Left ventricle myocardium inferior (tissue), 1 donor: Measurements from ENCODE around the gene AP5S1. TPM values are rescaled to one million over a fixed set of nuclear protein-coding genes. Genes with fewer than 3 reads are reported as not detected.

Experiments
- DNase-seq: peaks from one replicate; pipeline ENCODE4 v3.0.0-alpha.2; 2020
- H3K27ac ChIP-seq: fragments of 200-600 bp; replicated peaks from 2 replicates; pipeline ENCODE4 v1.8.0; 2021
- H3K27me3 ChIP-seq: fragments of 200-600 bp; 2 replicates; pipeline ENCODE4 v1.8.0; 2021; ENCODE audit warnings: low read depth
- H3K36me3 ChIP-seq: fragments of 200-600 bp; 2 replicates; pipeline ENCODE4 v1.8.0; 2021
- H3K4me1 ChIP-seq: fragments of 200-600 bp; 2 replicates; pipeline ENCODE4 v1.8.0; 2021
- H3K4me3 ChIP-seq: fragments of 200-600 bp; 2 replicates; pipeline ENCODE4 v1.8.0; 2021; ENCODE audit warnings: mild to moderate bottlenecking, moderate library complexity
- H3K9me3 ChIP-seq: fragments of 200-600 bp; replicated peaks from 2 replicates; pipeline ENCODE4 v1.8.0; 2021
- CTCF ChIP-seq: fragments of 200-600 bp; IDR thresholded peaks from 2 replicates; pipeline ENCODE4 v1.8.0; 2021; ENCODE audit warnings: antibody characterized with exemption, mild to moderate bottlenecking, borderline replicate concordance
- intact Hi-C: fragments of 100-400 bp; cut with micrococcal nuclease; formaldehyde crosslinking; loops from one replicate; pipeline ENCODE4 v1.11.0; 2022
- total RNA-seq: library from RNA; stranded (reverse); fragmentation: NEBNext Ultra II Directional; extraction: Animal tissue kit (Norgen Biotek cat#: 25700); gene quantifications from one replicate; pipeline ENCODE4 v1.2.1, GENCODE V29; 2021
- donor health status: DM: no; HTN: yes; CAD: no; lungs with severe emphysema.

The AP5S1 gene
- total RNA-seq, 1 donor from 2014 or later, result 11.3 TPM

DNA sequence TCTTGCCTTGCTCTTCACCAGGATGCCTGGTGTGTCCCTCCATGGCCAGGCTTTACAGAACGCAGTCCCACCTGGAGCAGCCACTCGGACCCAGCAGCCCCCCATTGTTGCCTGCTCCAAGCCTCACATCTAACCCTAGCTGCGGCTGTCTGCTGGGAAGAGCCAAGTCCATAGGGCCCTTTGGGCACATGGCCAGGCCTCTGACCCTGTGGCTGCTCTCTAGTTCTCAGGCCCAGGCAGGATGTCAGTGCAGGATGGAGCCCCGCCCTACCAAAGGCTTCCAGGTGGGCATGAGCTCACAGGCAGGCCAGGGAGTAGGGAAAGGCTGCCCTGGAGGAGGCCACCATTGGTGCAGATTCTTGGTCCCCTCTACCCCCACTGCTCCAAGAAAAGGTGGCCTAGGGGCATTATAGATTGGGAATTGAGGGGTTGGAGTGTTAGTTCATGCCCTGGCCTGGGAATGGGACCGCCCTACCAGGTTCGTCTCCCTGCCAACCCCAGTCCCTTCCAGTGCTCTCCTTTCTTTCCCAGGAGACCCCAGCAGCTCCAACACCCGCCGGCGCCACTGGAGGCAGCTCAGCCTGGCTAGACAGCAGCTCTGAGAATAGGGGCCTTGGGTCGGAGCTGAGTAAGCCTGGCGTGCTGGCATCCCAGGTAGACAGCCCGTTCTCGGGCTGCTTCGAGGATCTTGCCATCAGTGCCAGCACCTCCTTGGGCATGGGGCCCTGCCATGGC lies 45.0 kb downstream of the AP5S1 start:
- H3K9me3 ChIP-seq, result no peaks in the 10 kb centered on the region
- intact Hi-C loops, result no loop called here
- peaks cover 5% of the 10 kb centered on the region for H3K4me1 ChIP-seq

GRCh38 chr20:3865887-3866407 lies 45.6 kb downstream of the AP5S1 start:
- Histone ChIP-seq H3K27me3 (no peaks in the 10 kb centered on the region), H3K36me3 (peaks cover 86% of the 10 kb centered on the region), H3K27ac (no peak overlapping the region), H3K4me1 (peaks cover 10% of the 10 kb centered on the region), H3K4me3 (no peak overlapping the region), H3K9me3 (no peaks in the 10 kb centered on the region)
- no peak for DNase-seq
- intact Hi-C loops, result no loop called here
- TF ChIP-seq CTCF, result no peak

More for the DNA sequence above, 45.0 kb downstream of the AP5S1 start:
- Histone ChIP-seq H3K4me3 (no peak overlapping the region), H3K27me3 (no peaks in the 10 kb centered on the region), H3K36me3 (peaks cover 89% of the 10 kb centered on the region), H3K27ac (no peak overlapping the region)
- DNase-seq, result no peak
- no peak for TF ChIP-seq CTCF

GRCh38 chr20:3866464-3866863 lies 46.1 kb downstream of the AP5S1 start:
- H3K27ac ChIP-seq, result no peak overlapping the region
- H3K4me1 ChIP-seq, result peaks cover 15% of the 10 kb centered on the region
- H3K36me3 ChIP-seq, result peaks cover 86% of the 10 kb centered on the region
- no peak for DNase-seq
- no peaks in the 10 kb centered on the region for H3K27me3 ChIP-seq
- H3K9me3 ChIP-seq, result no peaks in the 10 kb centered on the region
- intact Hi-C loops, result no loop called here
- TF ChIP-seq CTCF, result no peak
- no peak overlapping the region for H3K4me3 ChIP-seq

DNA sequence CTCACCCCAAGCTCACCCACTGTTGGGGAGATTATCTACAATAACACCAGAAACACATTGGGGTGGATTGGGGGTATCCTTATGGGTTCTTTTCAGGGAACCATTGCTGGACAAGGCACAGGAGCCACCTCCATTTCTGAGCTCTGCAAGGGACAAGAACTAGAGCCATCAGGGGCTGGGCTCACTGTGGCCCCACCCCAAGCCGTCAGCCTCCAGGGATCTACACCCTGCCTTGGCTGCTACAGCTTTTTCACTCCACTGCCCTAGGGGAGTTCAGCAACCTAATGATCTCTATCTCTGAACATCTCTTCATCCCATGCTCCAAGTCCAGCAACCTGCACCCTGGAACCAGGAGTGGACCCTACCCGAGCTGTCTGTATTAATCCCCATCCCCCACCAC lies 47.5 kb downstream of the AP5S1 start:
- no peak overlapping the region for H3K27ac ChIP-seq
- no peak overlapping the region for H3K4me3 ChIP-seq
- peaks cover 21% of the 10 kb centered on the region for H3K4me1 ChIP-seq
- DNase-seq, result no peak
- no peaks in the 10 kb centered on the region for H3K9me3 ChIP-seq
- no peaks in the 10 kb centered on the region for H3K27me3 ChIP-seq
- intact Hi-C loops, result no loop called here
- H3K36me3 ChIP-seq, result peaks cover 83% of the 10 kb centered on the region
- no peak for TF ChIP-seq CTCF

- no peak overlapping the region for H3K4me3 ChIP-seq
- no peak for DNase-seq
- TF ChIP-seq CTCF, result no peak
- H3K27me3 ChIP-seq, result no peaks in the 10 kb centered on the region
- intact Hi-C loops, result no loop called here
- no peaks in the 10 kb centered on the region for H3K9me3 ChIP-seq
- H3K27ac ChIP-seq, result no peak overlapping the region
- H3K4me1 ChIP-seq, result peaks cover 21% of the 10 kb centered on the region
- H3K36me3 ChIP-seq, result peaks cover 81% of the 10 kb centered on the region
These were observed 49.7 kb downstream of the AP5S1 start for GRCh38 chr20:3869839-3870634.
